GM12864 (cell line): Measurements from ENCODE around the gene EFCAB11.

ENCODE experiments used
- DNase-seq: peaks from one replicate; pipeline ENCODE4 v3.0.0-alpha.2; 2011; ENCODE audit warnings: low read depth
- H3K4me3 ChIP-seq: 2 replicates; pipeline ENCODE4 v1.5.1; 2011; ENCODE audit warnings: mild to moderate bottlenecking, low read depth, low read length, control low read depth
- TF ChIP-seq, protein P1 (sequence below): IDR thresholded peaks from 2 replicates; pipeline ENCODE4 v1.5.1; 2011; ENCODE audit warnings: low read depth, mild to moderate bottlenecking, moderate library complexity, low read length, control low read depth, inconsistent platforms; ENCODE audit errors: missing control alignments

Gene EFCAB11

DNA sequence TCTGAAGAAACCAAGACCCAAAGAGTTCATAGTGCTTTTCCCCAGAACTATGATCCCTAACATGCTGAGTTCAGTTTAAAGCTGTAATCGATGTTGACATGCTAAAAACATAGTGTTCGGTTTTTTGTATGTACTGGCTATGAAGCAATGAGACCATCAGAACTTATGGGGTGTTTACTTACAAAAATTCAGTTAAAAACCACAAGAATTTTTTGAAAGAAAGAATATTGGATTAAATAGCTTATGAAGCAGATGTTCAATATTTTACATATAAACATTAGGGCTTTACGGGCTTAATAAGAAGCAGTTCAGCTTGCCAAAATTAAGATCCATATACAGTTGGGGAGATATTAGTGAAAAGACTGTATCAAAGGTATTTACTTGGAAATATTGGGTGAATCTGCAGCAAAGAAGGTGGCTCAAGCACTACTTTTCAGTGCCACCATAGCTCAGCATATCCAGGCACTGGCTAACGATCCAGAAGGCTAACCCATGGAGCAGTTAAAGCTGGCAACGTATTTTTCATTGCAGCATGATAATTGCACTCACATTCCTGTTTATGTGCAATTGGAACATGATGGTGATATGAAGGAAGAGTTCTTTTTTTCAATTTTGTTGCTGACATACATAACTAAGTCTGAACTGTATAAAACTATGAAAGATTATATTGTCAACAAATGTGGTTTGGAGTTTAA, 125.9 kb downstream of the EFCAB11 start:
- no peak overlapping the region for H3K4me3 ChIP-seq
- DNase-seq: no peak
- TF ChIP-seq, protein P1, sequence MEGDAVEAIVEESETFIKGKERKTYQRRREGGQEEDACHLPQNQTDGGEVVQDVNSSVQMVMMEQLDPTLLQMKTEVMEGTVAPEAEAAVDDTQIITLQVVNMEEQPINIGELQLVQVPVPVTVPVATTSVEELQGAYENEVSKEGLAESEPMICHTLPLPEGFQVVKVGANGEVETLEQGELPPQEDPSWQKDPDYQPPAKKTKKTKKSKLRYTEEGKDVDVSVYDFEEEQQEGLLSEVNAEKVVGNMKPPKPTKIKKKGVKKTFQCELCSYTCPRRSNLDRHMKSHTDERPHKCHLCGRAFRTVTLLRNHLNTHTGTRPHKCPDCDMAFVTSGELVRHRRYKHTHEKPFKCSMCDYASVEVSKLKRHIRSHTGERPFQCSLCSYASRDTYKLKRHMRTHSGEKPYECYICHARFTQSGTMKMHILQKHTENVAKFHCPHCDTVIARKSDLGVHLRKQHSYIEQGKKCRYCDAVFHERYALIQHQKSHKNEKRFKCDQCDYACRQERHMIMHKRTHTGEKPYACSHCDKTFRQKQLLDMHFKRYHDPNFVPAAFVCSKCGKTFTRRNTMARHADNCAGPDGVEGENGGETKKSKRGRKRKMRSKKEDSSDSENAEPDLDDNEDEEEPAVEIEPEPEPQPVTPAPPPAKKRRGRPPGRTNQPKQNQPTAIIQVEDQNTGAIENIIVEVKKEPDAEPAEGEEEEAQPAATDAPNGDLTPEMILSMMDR: no peak

DNA sequence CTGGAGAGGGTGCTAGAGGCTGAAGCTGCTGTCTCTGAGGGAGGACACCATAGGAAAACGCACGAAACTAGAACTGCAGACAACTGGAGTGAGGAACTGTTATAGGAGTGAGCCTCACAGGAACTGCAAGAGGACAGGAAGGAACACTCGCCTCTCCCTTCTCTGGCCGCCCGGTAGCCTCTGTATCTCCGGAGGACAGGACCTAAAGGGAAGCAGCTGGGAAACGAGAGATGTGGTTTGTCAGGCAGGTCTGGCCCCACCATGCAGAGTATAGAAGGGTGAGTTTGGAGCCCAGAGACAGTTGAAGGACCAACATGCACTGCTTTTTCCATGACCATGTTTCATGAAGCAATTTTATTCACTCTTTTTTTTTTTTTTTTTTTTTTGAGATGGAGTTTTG, 127.3 kb downstream of the EFCAB11 start:
- TF ChIP-seq, protein P1: no peak
- DNase-seq: no peak
- no peak overlapping the region for H3K4me3 ChIP-seq

DNA sequence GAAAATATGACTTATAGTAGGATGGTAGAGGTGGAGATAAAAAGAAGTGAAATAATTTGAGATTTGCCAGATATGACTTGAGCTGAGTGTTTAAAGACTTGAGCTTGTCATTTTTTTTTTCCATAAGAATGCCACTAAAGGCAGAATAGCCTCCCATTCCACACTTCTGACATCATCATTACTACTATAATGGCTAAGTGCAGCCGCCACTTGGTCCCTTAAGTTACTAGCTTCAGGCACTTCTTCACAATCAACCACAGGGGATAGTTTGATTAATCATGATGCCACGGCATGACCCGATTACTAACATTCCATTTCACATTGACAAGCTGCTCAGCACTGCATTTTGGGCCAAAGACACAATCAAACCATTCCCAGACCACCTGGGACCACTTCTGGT, 127.9 kb downstream of the EFCAB11 start:
- H3K4me3 ChIP-seq: no peak overlapping the region
- DNase-seq: no peak
- TF ChIP-seq, protein P1: no peak

DNA sequence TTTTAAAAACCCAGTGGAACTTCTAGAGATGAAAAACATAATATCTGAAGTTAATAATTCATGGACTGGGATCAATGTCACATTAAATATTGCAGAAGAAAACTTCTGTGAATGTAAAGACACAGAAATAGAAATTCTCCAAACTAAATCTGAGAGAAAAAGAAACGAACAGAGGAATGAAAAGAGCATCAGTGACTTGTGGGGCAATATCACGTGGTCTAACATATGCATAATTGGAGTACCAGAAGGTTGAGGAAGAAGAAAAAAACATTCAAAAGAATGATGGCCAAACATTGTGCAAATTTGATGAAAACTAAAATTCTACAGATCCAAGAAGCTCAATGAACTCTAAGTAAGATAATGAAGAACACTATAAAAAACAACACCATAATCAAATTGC, 130.8 kb downstream of the EFCAB11 start:
- DNase-seq: no peak
- H3K4me3 ChIP-seq: no peak overlapping the region
- TF ChIP-seq, protein P1: no peak

DNA sequence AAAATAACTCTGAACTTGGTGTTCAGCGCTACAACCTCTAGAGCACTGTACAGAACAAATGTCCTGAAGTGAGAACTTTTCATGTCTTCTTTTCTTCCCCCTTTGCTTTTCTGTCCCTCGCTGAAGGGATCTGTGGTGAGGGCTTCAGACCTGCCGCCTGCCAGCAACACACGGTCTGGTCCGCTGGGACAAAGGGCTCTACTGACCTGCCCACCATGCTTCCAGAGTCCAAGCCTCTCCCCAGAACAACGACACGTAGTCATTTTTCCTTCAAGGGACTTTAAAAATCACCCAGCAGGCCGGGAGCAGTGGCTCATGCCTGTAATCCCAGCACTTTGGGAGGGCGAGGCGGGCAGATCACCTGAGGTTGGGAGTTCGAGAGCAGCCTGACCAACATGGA, 140.4 kb downstream of the EFCAB11 start:
- TF ChIP-seq, protein P1: no peak
- DNase-seq: no peak
- H3K4me3 ChIP-seq: no peak overlapping the region

DNA sequence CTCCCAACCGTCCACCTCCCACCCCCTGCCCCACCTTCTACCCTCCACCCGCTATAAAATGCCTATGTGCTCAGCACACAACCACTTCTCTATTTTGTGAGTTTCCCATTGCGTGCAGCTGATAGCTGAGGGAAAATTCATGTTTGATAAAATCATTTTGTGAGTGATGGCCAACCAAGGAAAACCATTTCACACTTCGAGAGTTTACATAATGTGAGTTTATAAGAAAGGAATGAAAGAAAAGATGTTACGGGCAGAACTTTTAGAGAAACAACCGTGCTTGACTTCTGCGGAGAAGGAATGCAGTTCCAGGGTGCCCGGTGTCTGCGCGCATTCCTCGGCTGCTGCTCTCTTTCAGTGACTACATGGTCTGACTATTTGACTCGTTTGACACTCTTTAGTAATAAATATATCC, 140.9 kb downstream of the EFCAB11 start:
- DNase-seq: no peak
- H3K4me3 ChIP-seq: no peak overlapping the region
- TF ChIP-seq, protein P1: no peak

DNA sequence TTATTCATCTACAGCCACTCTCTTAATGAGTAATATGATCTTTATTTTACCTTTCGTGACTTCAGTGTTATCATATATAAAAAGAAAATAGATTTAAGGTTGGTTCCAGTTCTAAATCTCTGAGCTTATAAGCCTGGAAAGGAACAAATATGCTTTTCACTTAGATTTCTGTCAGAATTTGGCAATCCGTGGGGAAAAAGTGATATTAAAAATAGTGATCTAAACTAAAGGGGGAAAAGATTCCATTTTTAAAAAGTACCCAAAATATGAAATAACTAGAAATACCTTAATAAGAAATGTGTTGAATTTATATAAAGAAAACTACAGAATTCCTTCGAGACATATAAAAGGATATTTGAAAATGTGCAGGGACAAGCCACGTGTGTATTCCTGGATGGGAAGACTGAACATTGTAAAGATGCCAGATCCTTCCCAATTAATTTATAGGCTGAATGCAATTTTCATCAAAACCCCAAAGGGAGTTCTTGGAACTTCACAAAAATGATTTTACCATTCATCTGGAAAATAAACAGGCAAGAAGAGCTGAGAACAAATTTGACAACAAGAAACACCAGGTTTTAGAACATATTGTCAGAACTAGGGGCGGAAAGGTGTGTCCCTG, 142.5 kb downstream of the EFCAB11 start:
- H3K4me3 ChIP-seq: no peak overlapping the region
- DNase-seq: no peak
- TF ChIP-seq, protein P1: no peak
